Stomach (tissue), 9 donors: ENCODE results near the gene ZNF582. TPM values are rescaled to one million over a fixed set of nuclear protein-coding genes. Genes with fewer than 3 reads are reported as not detected.

ENCODE experiments used
- DNase-seq, 2 donors: peaks; one replicate each; pipeline versions ENCODE4 v3.0.0 to v3.0.0-alpha.2; 2013 to 2019
- H3K27ac ChIP-seq, 5 donors: fragments of 200-600 bp in 4 of 5; sonication (generic) in 4 of 5; one replicate each; pipeline ENCODE4 v1.5.1; 2013 to 2019; ENCODE audit warnings: mild to moderate bottlenecking in 1 of 5, moderate library complexity in 1 of 5
- H3K27me3 ChIP-seq, 3 donors: fragments of 200-600 bp; sonication (generic); one replicate each; pipeline ENCODE4 v1.5.1; 2017 to 2019; ENCODE audit warnings: mixed run types in 1 of 3
- H3K36me3 ChIP-seq, 4 donors: fragments of 200-600 bp; sonication (generic); 1 replicate in 3 of 4; 2 replicates in 1 of 4; pipeline ENCODE4 v1.5.1; 2016 to 2019
- H3K4me1 ChIP-seq, 4 donors: fragments of 200-600 bp; sonication (generic); one replicate each; pipeline ENCODE4 v1.5.1; 2016 to 2019
- H3K4me3 ChIP-seq, 4 donors: fragments of 200-600 bp; sonication (generic) in 3 of 4; one replicate each; pipeline ENCODE4 v1.5.1; 2016 to 2019; ENCODE audit warnings: mild to moderate bottlenecking in 1 of 4
- H3K9me3 ChIP-seq, 4 donors: fragments of 200-600 bp; sonication (generic); one replicate each; pipeline ENCODE4 v1.5.1; 2016 to 2019
- EP300 ChIP-seq: sonication (generic); formaldehyde crosslinking; IDR thresholded peaks from one replicate; pipeline ENCODE4 v1.6.1; 2017; ENCODE audit warnings: antibody characterized with exemption
- POLR2A ChIP-seq, 4 donors: fragments of 450-650 bp; IDR thresholded peaks; one replicate each; pipeline ENCODE4 v1.6.1; 2016; ENCODE audit warnings: antibody characterized with exemption in 4 of 4, control low read depth in 2 of 4, mild to moderate bottlenecking in 1 of 4, moderate library complexity in 1 of 4
- POLR2AphosphoS5 ChIP-seq, 3 donors: sonication (generic); formaldehyde crosslinking; IDR thresholded peaks; one replicate each; pipeline ENCODE4 v1.6.1; 2016; ENCODE audit warnings: antibody characterized with exemption in 3 of 3
- WGBS, 5 donors: extraction: QIAGEN DNeasy Blood & Tissue Kit in 3 of 5; methylation state at CpG; one replicate each; pipeline versions ENCODE4 v1.1.5 to v1.1.7; 2013 to 2018; 5-methylcytosine and 5-hydroxymethylcytosine counted together
- intact Hi-C: fragments of 100-400 bp; cut with DNase I; formaldehyde crosslinking; loops from one replicate; pipeline ENCODE4 v1.15.1; 2023; ENCODE audit warnings: low total_unique reads
- polyA plus RNA-seq, 3 donors: library from polyadenylated mRNA; stranded (reverse); fragments of 200-250 nt; gene quantifications; one replicate each; pipeline ENCODE4 v1.2.3, GENCODE V29; 2013
- total RNA-seq, 5 donors: library from RNA; depleted of rRNA; stranded (reverse); fragments of >200 nt; gene quantifications; one replicate each; pipeline versions ENCODE4 v1.1.0 to v1.2.3, GENCODE V29; 2014 to 2016
- TF ChIP-seq, protein P1 (sequence below), 7 experiments: fragments of 450-650 bp in 4 of 7; fragments of 200-600 bp in 3 of 7; sonication (generic) in 3 of 7; IDR thresholded peaks; one replicate each; pipeline ENCODE4 v1.5.1; 2016 to 2019; ENCODE audit warnings: antibody characterized with exemption in 7 of 7, control low read depth in 2 of 7, mild to moderate bottlenecking in 1 of 7
- donor health status: healthy with polysubstance abuse.
- donor health status: Bipolar disorder and iron deficiency.
- donor health status: healthy.

The ZNF582 gene
- total and polyA plus RNA-seq, 8 donors, result 1.2 to 4.2 (median 2.5) TPM; not detected in 3

DNA sequence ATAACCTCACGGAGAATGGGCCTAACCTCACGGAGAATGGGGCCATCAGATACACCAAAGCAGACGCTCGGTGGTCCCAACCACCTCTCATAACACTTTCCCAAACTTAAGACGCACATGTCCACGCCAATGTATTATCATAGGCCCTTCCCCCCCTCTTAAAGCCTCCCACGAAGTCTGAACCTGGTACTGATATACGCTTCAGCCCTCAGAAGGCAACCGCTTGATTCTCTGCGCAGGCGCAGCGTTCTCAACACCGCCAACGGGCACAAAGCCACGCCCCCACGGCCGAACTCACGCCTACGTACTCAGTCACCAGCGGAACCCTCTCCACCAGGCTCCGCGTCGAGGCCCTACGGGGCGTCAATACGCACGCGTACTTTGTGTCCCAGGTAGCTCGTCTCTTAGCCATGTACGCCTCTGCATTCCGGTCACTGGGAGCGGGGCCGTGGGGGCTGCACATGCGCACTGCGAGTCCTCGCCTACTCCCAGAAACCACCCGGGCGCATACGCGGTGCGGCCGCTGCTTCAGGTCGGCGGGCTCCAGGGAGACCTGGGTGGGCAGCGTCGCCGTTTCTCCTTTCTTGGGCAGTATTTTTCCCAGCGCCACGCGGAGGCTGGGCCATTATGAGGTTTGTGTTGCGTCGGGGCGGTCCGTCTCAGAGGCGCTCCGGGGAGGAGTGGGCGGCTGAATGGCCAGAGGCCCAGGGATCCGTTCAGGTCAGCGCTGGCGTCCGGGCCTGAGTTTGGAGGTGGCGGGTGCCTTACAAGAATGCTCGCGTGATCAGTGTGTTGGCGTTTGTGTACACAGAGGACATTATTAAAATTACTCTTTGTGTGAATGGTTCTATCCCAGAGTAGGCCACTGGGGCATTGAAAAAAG is 25.3 kb downstream of the ZNF582 start:
- Histone ChIP-seq H3K4me1 (peaks cover 9 to 25% (median 15%) of the 10 kb centered on the region in 4 donors), H3K36me3 (peaks cover 0 to 41% (median 22%) of the 10 kb centered on the region in 4 donors), H3K9me3 (peaks cover 0 to 62% (median 32%) of the 10 kb centered on the region in 4 donors), H3K4me3 (peak overlapping the region; percentile 59 to 65 (median 63)), H3K27me3 (no peaks in the 10 kb centered on the region), H3K27ac (peak overlapping the region; percentile 34 to 92 (median 84))
- intact Hi-C loops, result no loop called here
- TF ChIP-seq POLR2A (IDR thresholded peaks at IDR 0.05) (no peak), EP300 (no peak), POLR2AphosphoS5 (IDR thresholded peaks at IDR 0.05) (peak; percentile 49 to 76 (median 75))
- TF ChIP-seq, protein P1, sequence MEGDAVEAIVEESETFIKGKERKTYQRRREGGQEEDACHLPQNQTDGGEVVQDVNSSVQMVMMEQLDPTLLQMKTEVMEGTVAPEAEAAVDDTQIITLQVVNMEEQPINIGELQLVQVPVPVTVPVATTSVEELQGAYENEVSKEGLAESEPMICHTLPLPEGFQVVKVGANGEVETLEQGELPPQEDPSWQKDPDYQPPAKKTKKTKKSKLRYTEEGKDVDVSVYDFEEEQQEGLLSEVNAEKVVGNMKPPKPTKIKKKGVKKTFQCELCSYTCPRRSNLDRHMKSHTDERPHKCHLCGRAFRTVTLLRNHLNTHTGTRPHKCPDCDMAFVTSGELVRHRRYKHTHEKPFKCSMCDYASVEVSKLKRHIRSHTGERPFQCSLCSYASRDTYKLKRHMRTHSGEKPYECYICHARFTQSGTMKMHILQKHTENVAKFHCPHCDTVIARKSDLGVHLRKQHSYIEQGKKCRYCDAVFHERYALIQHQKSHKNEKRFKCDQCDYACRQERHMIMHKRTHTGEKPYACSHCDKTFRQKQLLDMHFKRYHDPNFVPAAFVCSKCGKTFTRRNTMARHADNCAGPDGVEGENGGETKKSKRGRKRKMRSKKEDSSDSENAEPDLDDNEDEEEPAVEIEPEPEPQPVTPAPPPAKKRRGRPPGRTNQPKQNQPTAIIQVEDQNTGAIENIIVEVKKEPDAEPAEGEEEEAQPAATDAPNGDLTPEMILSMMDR (IDR thresholded peaks at IDR 0.05), result no peak
- peak; percentile 85 to 98 for DNase-seq
- 6 to 13% (median 8%) methylated on average over 37 to 65 of the region's 65 CpGs for whole genome bisulfite sequencing, 5 donors

DNA sequence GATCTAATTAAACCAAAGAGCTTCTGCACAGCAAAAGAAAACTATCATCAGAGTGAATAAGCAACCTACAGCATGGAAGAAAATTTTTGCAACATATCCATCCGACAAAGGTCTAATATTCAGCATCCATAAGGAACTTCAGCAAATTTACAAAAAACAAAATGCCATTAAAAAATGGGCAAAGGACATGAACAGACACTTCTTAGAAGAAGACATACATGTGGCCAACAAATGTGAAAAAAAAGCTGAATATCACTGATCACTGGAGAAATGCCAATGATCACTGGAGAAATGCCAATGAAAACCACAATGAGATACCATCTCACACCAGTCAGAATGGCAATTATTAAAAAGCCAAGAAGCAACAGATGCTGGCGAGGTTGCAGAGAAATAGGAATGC is 32.5 kb downstream of the ZNF582 start:
- H3K4me1 ChIP-seq, result no peaks in the 10 kb centered on the region
- 80 to 96% (median 92%) methylated on average over 2 of the region's 2 CpGs for WGBS, 5 donors
- no peak for DNase-seq

DNA sequence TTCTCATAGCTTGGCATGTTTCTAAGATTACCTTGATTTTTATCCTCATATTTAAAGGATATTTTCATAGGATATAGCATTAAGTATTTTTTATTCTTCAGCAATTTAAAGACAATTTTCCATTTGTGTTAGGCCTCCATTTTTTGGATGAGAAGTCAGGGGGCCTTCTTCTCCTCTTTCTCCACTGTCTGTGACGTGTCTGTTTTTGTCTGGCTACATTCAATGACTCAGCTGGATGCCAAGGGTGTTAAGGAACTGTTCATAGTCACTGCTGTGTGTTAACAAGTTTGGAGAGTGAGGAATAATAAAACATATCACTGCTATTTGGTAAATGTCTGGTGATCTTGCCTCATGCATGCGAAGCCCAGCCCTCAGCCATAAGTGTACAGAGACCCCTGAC is 36.4 kb downstream of the ZNF582 start:
- intact Hi-C loops, result no loop called here
- no peak overlapping the region for H3K4me3 ChIP-seq
- TF ChIP-seq POLR2A (IDR thresholded peaks at IDR 0.05) (no peak), POLR2AphosphoS5 (IDR thresholded peaks at IDR 0.05) (no peak), EP300 (no peak)
- TF ChIP-seq, protein P1 (IDR thresholded peaks at IDR 0.05), result no peak
- H3K9me3 ChIP-seq, result peaks cover 0 to 31% (median 21%) of the 10 kb centered on the region in 4 donors
- H3K36me3 ChIP-seq, result peaks cover 0 to 17% (median 0%) of the 10 kb centered on the region in 4 donors
- 41 to 84% (median 80%) methylated on average over 2 of the region's 2 CpGs for WGBS, 5 donors
- no peak overlapping the region for H3K27ac ChIP-seq
- H3K27me3 ChIP-seq, result no peaks in the 10 kb centered on the region
- no peak for DNase-seq
- H3K4me1 ChIP-seq, result no peaks in the 10 kb centered on the region

More for the DNA sequence above, 32.5 kb downstream of the ZNF582 start:
- H3K36me3 ChIP-seq, result peaks cover 0 to 34% (median 0%) of the 10 kb centered on the region in 4 donors
- intact Hi-C loops, result no loop called here
- no peak overlapping the region for H3K4me3 ChIP-seq
- H3K27ac ChIP-seq, result no peak overlapping the region
- H3K27me3 ChIP-seq, result no peaks in the 10 kb centered on the region
- TF ChIP-seq POLR2A (IDR thresholded peaks at IDR 0.05), result no peak
- TF ChIP-seq POLR2AphosphoS5 (IDR thresholded peaks at IDR 0.05), result no peak
- TF ChIP-seq, protein P1 (IDR thresholded peaks at IDR 0.05), result no peak
- no peak for TF ChIP-seq EP300
- H3K9me3 ChIP-seq, result peaks cover 0 to 63% (median 40%) of the 10 kb centered on the region in 4 donors

DNA sequence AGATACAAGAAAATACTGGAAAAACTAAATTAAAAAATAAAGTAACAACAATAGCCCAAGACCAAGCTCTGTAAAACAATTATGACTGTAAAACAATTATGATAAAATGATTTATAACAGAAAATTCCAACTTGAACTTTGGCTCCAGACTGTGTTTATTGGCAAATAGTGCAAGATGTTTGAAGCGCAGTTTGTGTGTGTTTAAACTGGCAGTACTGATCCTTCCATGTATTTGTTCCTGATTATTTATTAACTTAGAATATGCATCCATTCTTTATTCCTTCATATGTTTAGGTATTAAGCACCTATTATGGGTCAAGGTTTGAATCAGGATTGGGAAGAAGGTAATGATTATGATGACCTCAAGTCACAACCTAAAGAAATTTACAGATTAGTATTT is 37.8 kb downstream of the ZNF582 start:
- Histone ChIP-seq H3K27me3 (no peaks in the 10 kb centered on the region), H3K36me3 (peaks cover 0 to 3% (median 0%) of the 10 kb centered on the region in 4 donors), H3K9me3 (peaks cover 0 to 17% (median 11%) of the 10 kb centered on the region in 4 donors), H3K27ac (no peak overlapping the region), H3K4me1 (no peaks in the 10 kb centered on the region), H3K4me3 (no peak overlapping the region)
- TF ChIP-seq POLR2AphosphoS5 (IDR thresholded peaks at IDR 0.05) (no peak), POLR2A (IDR thresholded peaks at IDR 0.05) (no peak), EP300 (no peak)
- TF ChIP-seq, protein P1 (IDR thresholded peaks at IDR 0.05), result no peak
- 29 to 57% (median 42%) methylated on average over 1 of the region's 1 CpG for WGBS, 5 donors
- intact Hi-C loops, result no loop called here
- DNase-seq, result no peak
